HCEC 1CT (cell line): Measurements from ENCODE around the gene ABCA9.

Experiments
- DNase-seq: peaks from one replicate; pipeline ENCODE4 v3.0.0-alpha.2; 2017

Gene ABCA9

DNA sequence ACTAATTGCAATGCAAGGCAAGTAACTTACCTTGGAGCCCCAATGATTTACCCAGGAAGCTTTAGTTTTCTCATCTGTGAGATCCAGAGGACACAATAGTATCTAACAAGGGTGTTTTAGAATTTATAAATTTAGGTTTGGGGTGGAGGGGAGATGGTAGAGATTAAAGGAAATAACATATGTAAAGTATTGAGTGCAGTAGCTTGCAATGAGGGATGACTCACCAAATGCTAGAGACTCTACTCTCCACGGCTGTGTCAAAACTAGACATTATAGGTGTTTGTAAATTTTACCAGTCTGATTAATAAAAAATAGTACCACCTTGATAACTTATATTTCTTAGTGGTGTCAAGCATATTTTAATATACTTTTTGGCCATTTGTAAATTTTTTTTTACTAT lies 3.7 kb upstream of the ABCA9 start:
- no peak for DNase-seq

DNA sequence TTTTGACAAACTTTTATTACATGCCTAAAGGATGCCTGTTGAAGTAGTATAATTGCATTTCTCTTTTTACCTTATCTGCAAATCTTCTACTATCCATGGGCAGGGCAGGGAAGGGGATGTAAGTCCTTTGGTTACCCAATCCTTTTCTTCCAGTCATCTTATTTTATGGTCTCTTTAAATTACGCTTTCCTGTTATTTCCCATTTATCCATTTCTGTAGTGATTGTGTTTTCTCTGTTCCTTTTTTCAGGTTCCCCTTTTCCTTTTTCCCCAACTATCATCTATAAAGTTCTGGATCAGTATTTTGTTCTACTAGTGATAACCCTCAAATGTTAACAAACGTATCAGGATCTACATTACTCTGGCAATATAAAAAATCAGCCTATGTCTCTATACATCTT lies 3.3 kb upstream of the ABCA9 start:
- DNase-seq = no peak

DNA sequence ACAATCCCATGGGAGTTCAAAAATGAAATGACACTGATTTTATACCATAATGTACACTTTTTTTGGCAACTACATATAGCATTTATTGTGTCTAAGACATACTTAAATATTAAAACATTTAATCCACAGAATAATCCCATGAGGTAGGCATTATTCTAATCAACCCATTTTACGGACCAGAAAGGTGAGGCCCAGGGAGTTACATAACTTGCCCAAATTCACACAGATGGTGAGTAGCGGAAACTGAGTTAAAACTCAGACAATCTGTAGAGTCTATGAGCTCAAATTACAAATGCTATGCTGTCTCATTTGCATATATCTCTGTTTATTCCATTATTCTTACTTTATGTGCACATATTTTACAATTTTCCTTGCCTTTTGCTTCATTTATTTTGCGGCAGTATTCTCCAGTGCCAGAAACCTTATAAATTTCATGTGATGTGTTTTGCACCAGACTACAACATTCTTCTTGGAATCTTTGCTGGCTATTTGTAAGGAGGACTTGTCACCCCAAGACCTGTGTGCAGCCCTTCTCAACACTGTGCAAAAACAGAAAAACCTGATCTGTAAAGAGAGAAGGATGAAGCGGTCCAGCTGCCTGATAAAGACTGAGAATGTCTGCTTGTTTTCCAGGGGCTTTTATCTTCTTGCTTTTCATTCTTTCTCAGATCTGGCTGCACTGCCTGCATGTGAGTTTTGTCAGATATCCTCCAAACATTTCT lies 2.3 kb upstream of the ABCA9 start:
- no peak for DNase-seq

DNA sequence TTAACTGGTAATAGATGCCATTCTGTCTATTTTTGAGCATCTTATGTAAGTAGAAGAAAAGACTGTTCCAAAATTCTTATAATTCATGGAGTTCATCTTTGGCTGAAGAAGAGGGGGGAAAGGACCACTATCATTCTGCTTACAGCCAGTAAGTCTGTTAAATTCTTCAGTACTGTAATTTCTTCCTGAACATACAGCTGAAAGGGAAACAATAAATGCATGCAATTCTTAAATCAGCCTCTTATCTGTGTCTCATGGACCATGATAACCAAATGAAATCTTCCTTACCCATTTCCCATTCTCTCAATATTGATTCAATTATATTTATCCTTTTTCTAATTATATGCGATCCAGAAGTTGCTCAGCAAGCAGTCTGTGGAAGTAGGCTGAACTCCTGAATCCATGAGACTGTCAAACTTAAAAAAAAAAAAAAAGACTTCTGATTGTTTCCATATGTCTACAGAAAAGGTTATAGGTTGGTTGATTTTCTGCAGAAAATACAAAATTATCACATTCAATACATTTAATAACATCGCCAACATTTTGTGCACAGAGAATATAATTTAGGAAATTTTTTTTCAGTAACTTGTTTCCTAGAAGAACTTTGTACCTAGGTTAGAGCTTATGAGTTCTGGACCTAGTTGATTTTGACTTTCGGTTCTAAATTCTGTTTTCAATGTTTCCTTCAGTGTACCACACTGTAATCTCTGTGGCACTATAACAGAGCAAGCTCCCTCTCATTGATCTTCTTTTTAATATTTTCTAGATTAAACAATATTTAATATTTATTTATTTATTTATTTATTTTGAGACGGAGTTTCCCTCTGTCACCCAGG lies 1.2 kb upstream of the ABCA9 start:
- DNase-seq = no peak

DNA sequence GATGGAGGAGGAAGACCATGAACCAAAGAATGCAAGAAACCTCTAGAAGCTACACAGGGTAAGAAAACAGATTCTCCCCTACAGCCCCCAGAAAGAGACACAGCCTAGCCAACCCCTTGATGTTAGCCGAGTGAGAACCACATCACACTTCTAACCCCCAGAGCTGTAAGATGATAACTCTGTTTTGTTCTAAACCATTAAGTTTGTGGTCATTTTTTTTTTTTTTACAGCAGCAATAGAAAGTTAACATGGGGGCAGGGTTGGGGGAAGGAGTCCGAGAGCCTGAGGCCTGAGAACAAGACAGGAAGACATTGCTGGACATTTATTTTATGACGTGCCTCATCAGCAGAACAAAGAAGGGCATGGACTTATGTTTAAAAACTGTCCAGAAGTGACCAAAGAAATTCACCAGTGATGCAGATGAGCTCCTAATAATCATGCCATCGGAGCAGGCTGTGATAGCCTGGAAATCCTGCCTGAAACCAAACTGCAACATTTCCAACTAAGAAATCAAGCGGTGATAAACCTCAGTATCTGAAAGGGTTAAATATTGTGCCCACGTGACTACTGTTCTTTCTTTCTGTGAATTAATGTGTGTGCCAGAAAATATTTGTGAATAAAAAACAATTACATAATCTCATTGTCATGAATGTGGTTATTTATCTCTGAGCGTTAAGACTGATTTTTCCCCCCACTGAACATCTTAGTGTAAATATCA lies 1.1 kb downstream of the ABCA9 start:
- no peak for DNase-seq

DNA sequence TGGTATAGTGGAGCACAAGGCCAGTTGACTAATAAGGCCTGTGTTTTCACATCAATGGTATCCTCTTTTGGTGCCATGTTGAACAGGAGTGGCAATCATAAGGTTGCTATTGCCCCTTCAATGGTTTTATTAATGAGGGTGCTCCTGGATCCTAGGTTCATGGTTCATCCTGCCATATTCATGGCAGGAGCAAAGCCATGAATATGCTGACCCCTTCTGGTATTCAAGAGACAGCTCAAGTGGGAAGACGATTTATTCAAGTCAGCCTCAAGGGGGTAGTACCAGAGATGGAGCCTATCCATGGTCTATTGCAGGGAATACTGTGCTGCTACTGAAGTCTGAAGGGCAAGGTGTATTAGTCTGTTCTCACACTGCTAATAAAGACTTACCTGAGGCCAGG lies 2.6 kb downstream of the ABCA9 start:
- peak; percentile 11 for DNase-seq

DNA sequence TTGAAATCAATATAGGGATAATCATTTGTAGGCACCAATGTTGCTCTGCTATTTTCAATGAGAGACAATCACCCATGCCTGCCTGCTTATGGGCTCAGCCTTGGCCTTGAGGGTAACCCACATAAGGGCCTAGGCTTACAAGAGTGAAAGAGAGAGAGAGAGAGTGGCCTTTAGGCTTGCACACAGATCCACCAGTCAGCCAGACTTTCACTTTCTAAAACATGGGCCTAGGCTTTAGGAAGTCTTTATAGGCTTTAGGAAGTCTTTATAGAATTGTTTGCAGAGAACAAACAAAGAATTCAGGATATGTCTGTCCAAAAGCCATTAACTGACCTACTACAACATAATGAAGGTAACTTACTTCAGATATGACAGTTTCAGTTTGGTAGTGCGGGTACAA lies 3.4 kb downstream of the ABCA9 start:
- DNase-seq = no peak

DNA sequence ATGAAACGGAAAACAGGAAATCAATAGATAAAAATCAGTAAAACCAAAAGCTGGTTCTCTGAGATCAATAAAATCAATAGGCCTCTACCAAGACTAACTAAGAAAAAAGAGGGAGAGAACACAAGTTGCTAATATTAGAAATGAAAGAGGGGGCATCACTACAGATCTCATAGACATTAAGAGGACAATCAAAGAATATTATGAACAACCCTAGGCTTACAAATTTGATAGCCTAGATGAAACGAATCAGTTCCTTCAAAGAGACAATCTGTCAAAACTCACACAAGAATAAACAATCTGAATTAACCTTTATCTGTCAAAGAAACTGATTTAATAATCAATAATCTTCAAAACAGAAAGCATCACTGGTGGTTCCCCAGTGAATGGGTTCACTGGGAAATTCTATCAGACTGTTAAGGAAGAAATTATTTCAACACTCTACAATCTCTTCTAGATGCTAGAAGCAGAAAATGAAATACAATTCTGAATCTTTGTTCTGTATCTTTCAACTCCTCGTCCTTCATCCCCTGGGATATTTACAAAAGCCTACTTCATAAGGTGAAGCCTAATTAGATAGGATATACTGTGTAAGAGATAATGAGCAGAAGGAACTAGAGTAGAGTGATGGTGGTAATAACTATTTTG lies 4.4 kb downstream of the ABCA9 start:
- no peak for DNase-seq

DNA sequence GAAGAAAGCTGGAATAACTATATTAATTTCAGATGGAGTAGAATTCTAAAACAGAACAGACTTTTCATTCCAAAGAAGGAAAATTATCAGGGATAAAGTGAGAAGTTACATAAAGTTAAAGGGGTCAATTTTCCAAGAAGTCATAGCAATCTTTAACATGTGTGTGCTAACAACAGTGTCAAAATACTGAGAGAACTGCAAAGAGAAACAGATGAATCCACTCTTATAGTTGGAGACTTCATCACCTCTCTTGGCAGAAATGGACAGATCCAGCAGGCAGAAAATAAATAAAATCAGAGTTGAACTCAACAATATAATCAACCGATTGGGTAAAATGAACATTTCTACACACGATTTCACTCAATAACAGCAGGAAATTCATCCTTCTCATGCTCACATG lies 5.4 kb downstream of the ABCA9 start:
- no peak for DNase-seq

DNA sequence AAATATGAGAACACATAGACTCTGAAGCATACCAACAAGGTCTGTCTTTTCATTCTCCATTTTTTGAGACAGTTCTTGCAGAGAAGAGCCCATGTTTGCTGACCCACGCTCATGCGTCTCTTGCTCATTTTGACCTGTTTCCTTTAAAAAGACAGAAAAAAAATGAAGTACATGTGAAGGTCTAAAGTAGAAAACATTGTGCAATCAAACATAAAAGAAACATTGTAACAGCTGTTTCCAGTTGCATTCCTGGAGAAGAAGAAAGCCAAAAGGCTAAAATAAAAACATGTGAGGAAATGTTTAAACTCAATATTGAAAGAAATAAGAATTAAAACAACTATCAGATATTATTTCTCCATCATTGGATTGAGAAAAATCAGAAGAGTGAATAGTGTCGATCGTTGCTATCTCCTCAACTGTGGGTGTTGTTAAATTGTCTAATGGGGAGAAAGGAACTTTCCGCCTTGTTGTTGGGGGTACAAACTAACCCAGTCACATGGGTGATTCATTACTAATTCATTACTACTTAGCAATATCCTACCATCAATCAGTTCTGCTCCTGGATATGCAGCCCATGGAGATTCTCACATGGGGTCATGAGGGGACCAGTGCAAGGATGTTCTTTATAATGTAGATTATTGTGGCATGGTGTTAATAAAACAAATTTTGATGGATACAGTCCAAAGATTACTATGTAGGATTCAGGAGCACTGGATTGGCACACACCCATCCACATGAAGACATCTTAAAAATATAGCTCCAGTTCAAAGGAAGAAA lies 9.5 kb downstream of the ABCA9 start:
- DNase-seq = peak; percentile 71

DNA sequence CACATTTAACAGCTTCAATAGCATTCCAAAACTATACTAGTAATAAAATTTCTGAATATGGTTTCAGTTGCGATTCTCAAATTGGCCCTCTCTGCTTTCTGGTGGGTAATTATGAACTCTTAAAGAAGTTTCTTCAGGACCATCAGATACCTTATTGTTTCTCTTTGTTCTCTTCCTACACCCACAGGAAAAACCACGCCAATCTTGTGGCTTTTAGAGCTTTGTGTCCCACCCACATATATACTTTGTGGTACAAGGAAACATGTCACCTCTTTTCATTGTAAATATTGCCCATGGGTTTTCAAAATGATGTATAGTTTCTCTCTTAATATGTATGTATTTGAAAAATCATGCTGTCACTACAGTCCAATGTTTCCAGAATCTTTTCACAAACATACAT lies 12.1 kb downstream of the ABCA9 start:
- DNase-seq = no peak

DNA sequence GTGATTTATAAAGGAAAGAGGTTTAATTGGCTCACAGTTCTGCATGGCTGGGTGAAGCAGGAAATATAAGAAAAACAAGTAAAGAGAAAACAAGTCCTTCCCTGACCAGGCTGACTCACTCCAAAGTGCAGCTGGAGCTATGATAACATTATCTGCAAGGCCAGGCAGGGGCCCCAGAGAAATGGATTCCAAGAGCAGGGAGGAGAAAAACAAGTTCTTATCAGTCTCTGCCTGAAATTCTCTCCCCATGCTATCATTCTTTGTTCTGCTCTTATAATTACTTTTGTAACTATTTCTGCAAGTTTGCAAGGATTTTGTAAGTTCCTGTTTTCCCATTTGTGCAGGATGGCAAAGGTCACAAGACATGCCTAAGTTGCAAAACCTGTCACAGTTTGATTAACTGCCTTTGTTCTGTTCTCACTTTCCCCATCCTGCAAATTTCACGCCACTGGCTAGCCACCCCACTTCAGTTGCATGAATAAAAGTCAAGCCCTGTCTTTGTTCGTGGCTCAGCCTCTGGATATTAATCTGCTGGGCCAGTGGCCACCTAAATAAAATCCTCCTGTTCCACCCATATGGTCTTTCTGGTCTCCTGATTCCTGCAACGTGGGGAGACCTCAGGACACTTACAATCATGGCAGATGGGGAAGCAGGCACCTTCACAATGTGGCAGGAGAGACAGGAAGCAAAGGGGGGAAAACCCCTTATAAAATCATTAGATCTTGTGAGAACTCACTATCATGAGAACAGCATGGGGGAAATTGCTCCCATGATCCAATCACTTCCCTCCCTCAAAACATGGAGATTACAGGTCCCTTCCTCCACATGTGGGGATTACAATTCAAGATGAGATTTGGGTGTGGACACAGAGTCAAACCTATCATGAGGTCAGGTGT lies 13.1 kb downstream of the ABCA9 start:
- peak; percentile 64 for DNase-seq

DNA sequence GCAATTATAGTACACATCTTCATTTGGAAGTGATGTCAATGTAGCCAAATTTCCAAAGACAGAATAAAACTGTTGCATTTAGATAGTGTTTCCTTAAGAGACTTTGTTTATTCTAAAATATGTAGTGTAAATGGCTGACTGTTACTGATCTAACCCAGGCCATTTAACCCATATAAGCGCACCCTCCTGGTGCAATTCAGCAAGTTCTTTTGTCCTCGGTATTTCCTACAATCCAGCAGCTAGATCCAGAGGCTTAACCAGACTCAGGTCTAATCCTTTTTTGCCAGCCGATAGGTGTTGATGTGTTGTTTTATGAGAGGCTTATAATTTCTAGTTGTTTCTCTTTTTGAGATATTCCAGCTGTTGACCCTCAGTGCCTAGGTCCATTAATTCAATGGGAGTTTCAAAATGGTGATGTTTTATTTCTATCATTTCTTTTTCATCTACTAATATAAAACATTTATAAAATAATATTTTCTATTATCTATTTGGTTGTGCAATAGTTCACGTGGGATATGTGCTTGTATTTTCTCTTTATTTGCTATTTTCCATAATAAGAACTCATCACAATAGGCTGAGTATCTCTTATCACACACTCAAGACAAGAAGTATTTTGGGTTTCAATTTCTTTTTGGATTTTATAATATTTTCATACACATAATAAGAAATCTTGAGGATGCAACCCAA lies 14.5 kb downstream of the ABCA9 start:
- no peak for DNase-seq

DNA sequence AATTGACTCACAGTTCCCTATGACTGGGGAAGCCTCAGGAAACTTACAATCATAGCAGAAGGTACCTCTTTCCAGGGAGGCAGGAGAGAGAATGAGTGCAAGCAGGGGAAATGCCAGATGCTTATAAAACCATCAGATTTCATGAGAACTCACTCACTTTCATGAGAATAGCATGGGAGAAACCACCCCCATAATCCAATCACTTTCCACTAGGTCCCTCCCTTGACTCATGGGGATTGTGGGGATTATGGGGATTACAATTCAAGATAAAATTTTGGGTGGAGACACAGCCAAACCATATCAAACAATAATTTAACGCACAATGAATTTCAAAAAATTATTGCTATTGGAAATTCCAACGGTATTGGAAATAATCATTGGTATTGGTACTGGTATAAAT lies 15.1 kb downstream of the ABCA9 start:
- no peak for DNase-seq

DNA sequence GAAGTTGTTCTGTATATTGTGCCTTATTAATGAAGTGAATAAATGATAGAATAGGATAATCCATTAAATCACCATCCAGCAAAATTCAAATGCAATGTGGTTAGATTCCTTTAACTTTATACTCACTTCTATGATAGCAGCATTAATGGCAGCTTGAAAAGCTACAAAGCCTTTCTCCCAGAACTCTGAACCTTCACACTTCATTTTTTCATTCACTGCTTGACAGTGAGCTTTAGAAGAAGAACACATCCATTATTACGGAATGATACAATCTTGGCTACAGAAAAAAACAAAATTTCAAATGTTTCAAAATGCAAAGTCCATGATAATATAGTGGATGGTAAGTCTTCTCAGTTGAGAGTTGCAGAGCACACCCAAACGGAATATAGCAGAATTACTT lies 16.4 kb downstream of the ABCA9 start:
- no peak for DNase-seq

DNA sequence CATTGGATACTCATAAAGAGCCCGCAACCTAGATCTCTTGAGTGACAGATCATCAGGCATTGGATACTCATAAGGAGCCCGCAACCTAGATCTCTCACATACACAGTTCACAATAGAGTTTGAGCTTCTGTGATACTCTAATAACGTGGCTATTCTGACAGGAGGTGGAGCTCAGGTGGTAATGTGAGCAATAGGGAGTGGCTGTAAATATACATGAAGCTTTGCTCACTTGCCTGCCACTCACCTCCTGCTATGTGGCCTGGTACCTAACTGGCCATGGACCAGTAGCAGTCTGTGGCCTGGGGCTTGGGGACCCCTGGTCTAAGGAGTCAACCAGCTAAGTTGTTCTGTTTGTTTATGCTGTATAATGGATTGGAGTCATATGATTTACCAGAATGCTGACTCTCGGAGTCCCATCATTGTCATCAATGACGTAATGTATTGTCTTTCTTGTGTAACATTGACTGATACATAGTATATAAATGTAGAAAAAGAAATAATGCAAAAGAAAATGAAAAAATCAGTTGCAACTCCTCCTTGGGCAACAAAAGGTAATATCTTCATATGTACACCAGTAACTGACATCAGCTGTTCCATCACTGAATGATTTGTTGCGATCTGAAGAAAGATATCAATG lies 17.5 kb downstream of the ABCA9 start:
- no peak for DNase-seq

DNA sequence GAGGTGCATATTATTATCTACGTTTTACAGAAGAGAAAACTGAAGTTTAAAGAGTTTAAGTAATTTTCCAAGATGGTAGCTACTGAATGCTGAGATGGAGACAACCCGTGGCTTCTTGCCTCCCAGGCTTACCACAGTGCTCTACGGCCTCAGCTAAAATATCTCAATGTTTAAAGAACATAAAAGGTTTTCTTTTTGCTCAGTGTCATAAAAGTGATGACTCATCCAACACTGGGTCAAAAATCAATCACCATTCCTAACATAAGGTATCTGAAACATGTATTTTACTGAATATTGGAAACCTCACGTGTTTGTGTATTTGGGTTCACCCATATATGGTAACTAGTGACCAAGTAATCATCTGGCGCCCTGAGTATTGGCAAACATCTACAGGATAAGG lies 18.4 kb downstream of the ABCA9 start:
- DNase-seq = no peak

DNA sequence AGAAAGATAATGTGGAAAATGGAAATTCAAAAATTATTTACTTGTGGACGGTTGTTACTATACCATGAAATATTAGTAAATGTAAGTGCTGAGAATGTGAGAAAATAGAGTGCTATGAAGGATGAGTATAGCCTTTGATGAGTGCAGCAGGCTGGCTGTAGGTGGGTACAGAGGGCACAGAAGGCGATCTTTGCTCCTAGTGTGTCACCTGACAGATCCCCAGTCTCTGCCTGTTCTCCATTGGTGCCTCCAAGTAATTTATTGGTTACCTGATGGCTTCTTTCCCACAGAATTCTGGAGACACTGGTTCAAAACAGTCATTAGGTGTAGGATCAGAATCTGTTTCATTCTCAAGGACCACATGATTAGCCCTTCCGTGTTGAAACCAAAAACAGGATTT lies 28.9 kb downstream of the ABCA9 start:
- DNase-seq = no peak

DNA sequence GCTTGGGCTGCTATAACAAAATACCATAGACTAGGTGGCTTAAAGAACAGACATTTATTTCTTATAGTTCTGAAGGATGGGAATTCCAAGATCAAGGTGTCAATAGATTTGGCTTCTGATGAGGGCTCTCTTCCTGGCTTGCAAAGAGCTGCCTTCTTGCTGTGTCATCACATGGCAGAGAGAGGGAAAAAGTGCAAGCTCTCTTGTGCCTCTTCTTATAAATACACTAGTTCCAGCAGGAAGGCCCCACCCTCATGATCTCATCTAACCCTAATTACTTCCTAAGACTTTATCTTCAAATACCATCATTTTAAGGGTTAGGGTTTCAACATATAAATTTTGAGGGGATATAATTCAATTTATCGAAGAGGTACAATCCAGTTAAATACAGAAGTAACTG lies 30.6 kb downstream of the ABCA9 start:
- DNase-seq = no peak

DNA sequence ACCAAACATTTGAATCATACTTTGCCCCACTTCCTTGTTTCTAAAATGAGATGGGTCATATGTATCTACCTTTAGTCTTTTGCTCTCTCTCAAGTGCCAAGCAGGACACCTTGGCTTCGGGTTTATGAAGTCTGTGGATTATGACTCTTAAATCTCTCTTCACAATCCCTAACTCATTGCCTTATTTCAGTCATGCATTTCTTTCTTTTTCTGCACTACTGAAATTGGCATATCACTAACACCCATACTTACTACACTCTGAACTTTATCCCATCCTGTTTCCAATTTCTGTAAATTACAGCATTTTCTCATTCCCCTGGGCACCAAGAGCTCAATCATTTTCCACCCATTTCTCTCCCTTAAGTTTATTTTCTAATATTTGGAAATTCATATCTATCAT lies 42.0 kb downstream of the ABCA9 start:
- no peak for DNase-seq
